Thyroid gland (tissue), 4 donors: Measurements from ENCODE around the gene NEDD4L. TPM values are rescaled to one million over a fixed set of nuclear protein-coding genes. Genes with fewer than 3 reads are reported as not detected.

Experiments used
- DNase-seq, 2 donors: peaks; one replicate each; pipeline ENCODE4 v3.0.0-alpha.2; 2019
- H3K27ac ChIP-seq, 3 donors: fragments of 200-600 bp; sonication (generic); 1 replicate in 2 of 3; 2 replicates in 1 of 3; pipeline ENCODE4 v1.5.1; 2016 to 2019; ENCODE audit warnings: mild to moderate bottlenecking in 1 of 3, moderate library complexity in 1 of 3
- H3K27me3 ChIP-seq: fragments of 200-600 bp; sonication (generic); one replicate; pipeline ENCODE4 v1.5.1; 2019
- H3K36me3 ChIP-seq, 2 donors: fragments of 200-600 bp; sonication (generic); one replicate each; pipeline ENCODE4 v1.5.1; 2016 to 2019
- H3K4me1 ChIP-seq, 2 donors: fragments of 200-600 bp; sonication (generic); one replicate each; pipeline ENCODE4 v1.5.1; 2017 to 2019
- H3K4me3 ChIP-seq, 3 donors: fragments of 200-600 bp; sonication (generic); replicated peaks in 1 of 3; 1 replicate in 2 of 3; 2 replicates in 1 of 3; pipeline ENCODE4 v1.5.1; 2016; ENCODE audit warnings: mild to moderate bottlenecking in 1 of 3
- H3K9me3 ChIP-seq: fragments of 200-600 bp; sonication (generic); one replicate; pipeline ENCODE4 v1.5.1; 2017
- CTCF ChIP-seq, 6 experiments: fragments of 200-600 bp in 3 of 6; fragments of 450-650 bp in 3 of 6; sonication (generic) in 3 of 6; IDR thresholded peaks; one replicate each; pipeline ENCODE4 v1.5.1; 2016 to 2019; ENCODE audit warnings: antibody characterized with exemption in 6 of 6, mild to moderate bottlenecking in 2 of 6, inconsistent platforms in 1 of 6, moderate library complexity in 1 of 6
- POLR2A ChIP-seq, 2 donors: fragments of 450-650 bp; IDR thresholded peaks; one replicate each; pipeline ENCODE4 v1.6.1; 2017; ENCODE audit warnings: antibody characterized with exemption in 2 of 2, mild to moderate bottlenecking in 2 of 2, moderate library complexity in 1 of 2
- WGBS, 2 donors: methylation state at CpG; one replicate each; pipeline ENCODE4 v1.1.5; 2017; 5-methylcytosine and 5-hydroxymethylcytosine counted together
- intact Hi-C: fragments of 100-400 bp; cut with DNase I; formaldehyde crosslinking; loops from one replicate; pipeline ENCODE4 v1.15.1; 2023
- total RNA-seq, 4 donors: library from RNA; depleted of rRNA; stranded (reverse); fragments of >200 nt; gene quantifications; one replicate each; pipeline ENCODE4 v1.2.3, GENCODE V29; 2016

Gene NEDD4L
- total RNA-seq, 4 donors from 2014 or later, result 61.5 to 105 (median 78.0) TPM

DNA sequence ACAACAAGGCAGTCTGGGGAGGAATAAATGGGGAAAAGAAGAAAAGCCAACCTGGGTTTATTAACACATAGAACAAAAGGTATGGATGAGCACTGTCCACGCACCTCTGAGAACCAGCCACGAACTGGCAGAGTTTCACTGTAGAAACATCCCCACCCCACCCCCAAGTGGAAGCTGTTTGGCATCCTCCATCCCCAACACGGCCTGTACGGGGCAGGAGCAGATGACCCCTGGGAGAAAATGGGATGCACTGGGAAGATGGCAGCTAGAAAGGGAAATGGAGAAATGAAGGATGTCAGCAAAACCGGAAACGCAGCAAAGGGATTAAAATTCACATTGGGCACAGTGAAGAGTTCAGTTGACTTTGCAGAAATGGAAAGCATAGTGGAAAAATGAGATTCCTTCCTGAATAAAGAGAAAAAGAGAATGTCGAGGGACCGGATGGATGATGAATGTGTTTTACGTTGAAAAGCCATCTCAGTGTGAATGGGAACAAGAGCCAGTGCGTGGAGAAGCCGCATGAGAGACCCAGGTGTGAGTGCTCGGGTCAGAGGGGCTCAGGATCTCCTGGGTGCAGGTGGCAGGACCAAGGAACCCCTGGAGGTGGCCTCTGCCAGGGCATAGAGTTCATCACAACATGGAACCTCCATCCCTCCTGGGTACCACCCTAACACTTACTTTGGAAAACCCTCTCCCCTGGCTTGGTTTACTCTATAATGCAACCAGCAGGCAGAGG, 337.8 kb downstream of the NEDD4L start:
- WGBS, 2 donors, result 94% methylated on average over 12 of the region's 12 CpGs
- no peaks in the 10 kb centered on the region for H3K9me3 ChIP-seq
- intact Hi-C loops, result no loop called here
- no peak for DNase-seq
- no peak for TF ChIP-seq CTCF (IDR thresholded peaks at IDR 0.05)
- TF ChIP-seq POLR2A (IDR thresholded peaks at IDR 0.05), result no peak
- no peaks in the 10 kb centered on the region for H3K27me3 ChIP-seq
- no peaks in the 10 kb centered on the region for H3K4me1 ChIP-seq
- H3K27ac ChIP-seq, result no peak overlapping the region
- peaks cover 7 to 11% of the 10 kb centered on the region in 2 donors for H3K36me3 ChIP-seq
- H3K4me3 ChIP-seq, result no peak overlapping the region

GRCh38 chr18:58382446-58382845, 338.4 kb downstream of the NEDD4L start:
- Histone ChIP-seq H3K27me3 (no peaks in the 10 kb centered on the region), H3K36me3 (peaks cover 7 to 11% of the 10 kb centered on the region in 2 donors), H3K9me3 (no peaks in the 10 kb centered on the region), H3K4me1 (no peaks in the 10 kb centered on the region), H3K4me3 (no peak overlapping the region), H3K27ac (no peak overlapping the region)
- 95 to 98% methylated on average over 2 of the region's 2 CpGs for whole genome bisulfite sequencing, 2 donors
- no peak for TF ChIP-seq CTCF (IDR thresholded peaks at IDR 0.05)
- no peak for TF ChIP-seq POLR2A (IDR thresholded peaks at IDR 0.05)
- intact Hi-C loops, result no loop called here
- DNase-seq, result no peak

- intact Hi-C loops, result no loop called here
Measured at GRCh38 chr18:58385472-58385871, 341.4 kb downstream of the NEDD4L start.

DNA sequence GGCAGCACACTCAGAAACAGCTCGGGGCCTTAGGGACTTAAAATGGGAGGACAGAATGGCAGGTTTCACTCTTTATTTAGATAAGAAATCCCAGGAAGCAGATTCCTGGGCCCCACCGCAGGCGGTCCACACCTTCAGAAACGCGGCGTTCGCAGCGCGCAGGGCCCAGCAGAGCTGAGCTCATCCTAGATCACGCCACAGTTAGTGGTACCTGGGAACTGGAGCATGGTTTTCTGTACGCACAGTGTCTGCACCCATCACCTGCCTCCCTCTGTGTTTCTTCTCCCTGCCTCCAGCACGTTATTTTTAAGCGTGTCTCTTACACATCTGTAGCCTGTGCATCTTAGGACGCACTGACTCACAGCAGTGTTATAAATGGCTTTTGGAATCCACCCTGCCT, 342.8 kb downstream of the NEDD4L start:
- Histone ChIP-seq H3K36me3 (peaks cover 14 to 19% of the 10 kb centered on the region in 2 donors), H3K27me3 (no peaks in the 10 kb centered on the region), H3K27ac (no peak overlapping the region), H3K9me3 (no peaks in the 10 kb centered on the region), H3K4me1 (no peaks in the 10 kb centered on the region), H3K4me3 (no peak overlapping the region)
- WGBS, 2 donors, result 94 to 98% methylated on average over 14 of the region's 14 CpGs
- intact Hi-C loops, result no loop called here
- TF ChIP-seq POLR2A (IDR thresholded peaks at IDR 0.05) (no peak), CTCF (IDR thresholded peaks at IDR 0.05) (no peak)
- no peak for DNase-seq

More at GRCh38 chr18:58385472-58385871, 341.4 kb downstream of the NEDD4L start:
- Histone ChIP-seq H3K4me1 (no peaks in the 10 kb centered on the region), H3K9me3 (no peaks in the 10 kb centered on the region), H3K27me3 (no peaks in the 10 kb centered on the region), H3K36me3 (peaks cover 11 to 12% of the 10 kb centered on the region in 2 donors), H3K4me3 (no peak overlapping the region), H3K27ac (no peak overlapping the region)
- no peak for TF ChIP-seq CTCF (IDR thresholded peaks at IDR 0.05)
- no peak for TF ChIP-seq POLR2A (IDR thresholded peaks at IDR 0.05)
- 91 to 95% methylated on average over 13 of the region's 13 CpGs for WGBS, 2 donors
- no peak for DNase-seq

GRCh38 chr18:58387716-58388115, 343.7 kb downstream of the NEDD4L start:
- H3K27ac ChIP-seq, result no peak overlapping the region
- H3K27me3 ChIP-seq, result no peaks in the 10 kb centered on the region
- H3K36me3 ChIP-seq, result peaks cover 18 to 19% of the 10 kb centered on the region in 2 donors
- H3K4me3 ChIP-seq, result no peak overlapping the region
- no peak for DNase-seq
- intact Hi-C loops, result no loop called here
- no peaks in the 10 kb centered on the region for H3K9me3 ChIP-seq
- 84 to 85% methylated on average over 5 of the region's 5 CpGs for WGBS, 2 donors
- TF ChIP-seq CTCF (IDR thresholded peaks at IDR 0.05) (no peak), POLR2A (IDR thresholded peaks at IDR 0.05) (no peak)
- no peaks in the 10 kb centered on the region for H3K4me1 ChIP-seq
